ENCODE measurements around the gene GPR141. TPM values are rescaled to one million over a fixed set of nuclear protein-coding genes. Genes with fewer than 3 reads are reported as not detected.
"Not testable (repeated sequence)": the region's sequence is repeated elsewhere in the genome, so short reads cannot be mapped to it uniquely, and the experiment has no call there.

Gene GPR141
- polyA plus RNA-seq, 1 donor (not counting 4 experiments of a cell fraction or from before 2014, with no cell fraction given) = not detected

GRCh38 chr7:37703361-37703760, 19.8 kb downstream of the GPR141 start:
- H3K27ac ChIP-seq (ENCODE audit: control insufficient read depth, insufficient read depth, low read length) = no peak overlapping the region
- no peak overlapping the region for H3K4me2 ChIP-seq (ENCODE audit: control insufficient read depth, extremely low read depth, insufficient read depth, low read depth, low read length)
- FAIRE-seq (no peak), DNase-seq (ENCODE audit: low read depth, low spot score) (no peak)
- H2AFZ ChIP-seq (ENCODE audit: control insufficient read depth, low read length) = no peak overlapping the region
- no peaks in the 10 kb centered on the region for H4K20me1 ChIP-seq (ENCODE audit: control insufficient read depth, extremely low read depth, insufficient read depth, low read length)
- TF ChIP-seq EZH2 (IDR thresholded peaks at IDR 0.05; ENCODE audit: low read length) = no peak
- H3K9ac ChIP-seq (ENCODE audit: control insufficient read depth, extremely low read depth, insufficient read depth, low read length) = no peak overlapping the region
- H3K79me2 ChIP-seq (ENCODE audit: control insufficient read depth, insufficient read depth, low read length) = no peaks in the 10 kb centered on the region
- no peaks in the 10 kb centered on the region for H3K9me1 ChIP-seq (ENCODE audit: control insufficient read depth, extremely low read depth, insufficient read depth, low read length)
- H3K9me3 ChIP-seq (ENCODE audit: control insufficient read depth, low read depth, low read length) = no peaks in the 10 kb centered on the region
- no peaks in the 10 kb centered on the region for H3K36me3 ChIP-seq (ENCODE audit: control insufficient read depth in 2 of 2, extremely low read depth in 1 of 2, insufficient read depth in 2 of 2, low read length in 2 of 2)
- no peaks in the 10 kb centered on the region for H3K4me1 ChIP-seq (ENCODE audit: control insufficient read depth, extremely low read depth, insufficient read depth, low read length)
- H3K27me3 ChIP-seq (ENCODE audit: control insufficient read depth, extremely low read depth, insufficient read depth, low read length) = no peaks in the 10 kb centered on the region
- H3K4me3 ChIP-seq (ENCODE audit: control insufficient read depth in 2 of 3, extremely low read depth in 1 of 3, insufficient read depth in 2 of 3, low read depth in 1 of 3, low read length in 3 of 3) = no peak overlapping the region
- dilution Hi-C loops (cut with MboI; ENCODE audit: extremely low pct_ligation_motif_present, low sequenced_read_pairs) = no loop called here

GRCh38 chr7:37704328-37704833, 20.8 kb downstream of the GPR141 start:
- H3K79me2 ChIP-seq (ENCODE audit: control insufficient read depth, insufficient read depth, low read length); FAIRE-seq; H3K9me1 ChIP-seq (ENCODE audit: control insufficient read depth, extremely low read depth, insufficient read depth, low read length); H3K4me2 ChIP-seq (ENCODE audit: control insufficient read depth, extremely low read depth, insufficient read depth, low read depth, low read length); H3K27ac ChIP-seq (ENCODE audit: control insufficient read depth, insufficient read depth, low read length); H2AFZ ChIP-seq (ENCODE audit: control insufficient read depth, low read length); H3K9ac ChIP-seq (ENCODE audit: control insufficient read depth, extremely low read depth, insufficient read depth, low read length); dilution Hi-C loops (cut with MboI; ENCODE audit: extremely low pct_ligation_motif_present, low sequenced_read_pairs); H3K4me3 ChIP-seq (ENCODE audit: control insufficient read depth in 2 of 3, extremely low read depth in 1 of 3, insufficient read depth in 2 of 3, low read depth in 1 of 3, low read length in 3 of 3); H3K4me1 ChIP-seq (ENCODE audit: control insufficient read depth, extremely low read depth, insufficient read depth, low read length); H3K9me3 ChIP-seq (ENCODE audit: control insufficient read depth, low read depth, low read length); H3K27me3 ChIP-seq (ENCODE audit: control insufficient read depth, extremely low read depth, insufficient read depth, low read length); H3K36me3 ChIP-seq (ENCODE audit: control insufficient read depth in 2 of 2, extremely low read depth in 1 of 2, insufficient read depth in 2 of 2, low read length in 2 of 2); H4K20me1 ChIP-seq (ENCODE audit: control insufficient read depth, extremely low read depth, insufficient read depth, low read length); DNase-seq (ENCODE audit: low read depth, low spot score): not testable (repeated sequence)

- H3K4me3 ChIP-seq (ENCODE audit: control insufficient read depth in 2 of 3, extremely low read depth in 1 of 3, insufficient read depth in 2 of 3, low read depth in 1 of 3, low read length in 3 of 3) = no peak overlapping the region
- DNase-seq (ENCODE audit: low read depth, low spot score) (no peak), FAIRE-seq (no peak)
- H4K20me1 ChIP-seq (ENCODE audit: control insufficient read depth, extremely low read depth, insufficient read depth, low read length) = no peaks in the 10 kb centered on the region
- dilution Hi-C loops (cut with MboI; ENCODE audit: extremely low pct_ligation_motif_present, low sequenced_read_pairs) = no loop called here
- TF ChIP-seq CTCF (optimal IDR thresholded peaks at IDR 0.05 in 1 of 3, IDR thresholded peaks at IDR 0.05 in 1 of 3, conservative IDR thresholded peaks at IDR 0.05 in 1 of 3; ENCODE audit: extremely low read depth in 1 of 3, insufficient read depth in 2 of 3, low read length in 3 of 3) (no peak), EZH2 (IDR thresholded peaks at IDR 0.05; ENCODE audit: low read length) (no peak)
- no peaks in the 10 kb centered on the region for H3K36me3 ChIP-seq (ENCODE audit: control insufficient read depth in 2 of 2, extremely low read depth in 1 of 2, insufficient read depth in 2 of 2, low read length in 2 of 2)
- no peaks in the 10 kb centered on the region for H3K9me1 ChIP-seq (ENCODE audit: control insufficient read depth, extremely low read depth, insufficient read depth, low read length)
- H3K4me2 ChIP-seq (ENCODE audit: control insufficient read depth, extremely low read depth, insufficient read depth, low read depth, low read length) = no peak overlapping the region
- H3K27me3 ChIP-seq (ENCODE audit: control insufficient read depth, extremely low read depth, insufficient read depth, low read length) = no peaks in the 10 kb centered on the region
- no peak overlapping the region for H3K9ac ChIP-seq (ENCODE audit: control insufficient read depth, extremely low read depth, insufficient read depth, low read length)
- H3K27ac ChIP-seq (ENCODE audit: control insufficient read depth, insufficient read depth, low read length) = no peak overlapping the region
- H2AFZ ChIP-seq (ENCODE audit: control insufficient read depth, low read length) = no peak overlapping the region
- H3K79me2 ChIP-seq (ENCODE audit: control insufficient read depth, insufficient read depth, low read length) = no peaks in the 10 kb centered on the region
- H3K9me3 ChIP-seq (ENCODE audit: control insufficient read depth, low read depth, low read length) = no peaks in the 10 kb centered on the region
- no peaks in the 10 kb centered on the region for H3K4me1 ChIP-seq (ENCODE audit: control insufficient read depth, extremely low read depth, insufficient read depth, low read length)
These were observed 22.4 kb downstream of the GPR141 start for GRCh38 chr7:37705976-37706375.

Data from keratinocyte (primary cell).